ENCODE results near the gene CELSR1. TPM values are rescaled to one million over a fixed set of nuclear protein-coding genes. Genes with fewer than 3 reads are reported as not detected.
"Not testable (repeated sequence)": the region's sequence is repeated elsewhere in the genome, so short reads cannot be mapped to it uniquely, and the experiment has no call there.

Gene CELSR1
- total RNA-seq, 3 donors from 2014 or later = 1.9 to 4.2 (median 2.5) TPM

DNA sequence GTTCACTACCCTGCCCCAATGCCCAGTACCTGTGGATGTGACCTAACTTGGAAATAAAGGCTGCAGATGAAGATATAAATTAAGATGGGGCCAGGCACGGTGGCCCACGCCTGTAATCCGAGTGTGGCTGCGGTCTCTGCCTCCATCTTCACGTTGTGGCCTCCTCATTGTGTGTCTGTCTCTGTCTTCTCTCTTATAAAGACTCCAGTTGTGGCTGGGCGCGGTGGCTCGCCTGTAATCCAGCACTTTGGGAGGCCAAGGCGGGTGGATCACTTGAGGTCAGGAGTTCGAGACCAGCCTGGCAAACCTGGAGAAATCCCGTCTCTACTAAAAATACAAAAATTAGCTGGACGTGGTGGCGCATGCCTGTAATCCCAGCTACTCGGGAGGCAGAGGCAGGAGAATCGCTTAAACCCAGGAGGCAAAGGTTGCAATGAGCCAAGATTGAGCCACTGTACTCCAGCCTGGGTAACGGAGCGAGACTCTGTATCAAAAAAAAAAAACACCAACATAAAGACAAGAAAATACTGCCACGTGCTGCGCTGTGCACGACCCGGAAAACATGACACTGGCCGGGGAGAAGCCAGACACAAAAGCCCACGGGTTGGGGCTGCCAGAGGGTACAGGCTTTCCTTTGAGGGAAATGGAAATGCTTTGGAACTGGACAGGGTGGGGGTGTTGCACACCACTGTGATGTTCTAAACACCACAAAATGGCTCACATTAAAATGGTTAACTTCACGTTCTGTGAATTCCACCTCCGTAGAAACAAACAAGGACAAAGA lies 18.7 kb downstream of the CELSR1 start:
- intact Hi-C loops (cut with DNase I, micrococcal nuclease) = no loop called here
- TF ChIP-seq, protein P1, sequence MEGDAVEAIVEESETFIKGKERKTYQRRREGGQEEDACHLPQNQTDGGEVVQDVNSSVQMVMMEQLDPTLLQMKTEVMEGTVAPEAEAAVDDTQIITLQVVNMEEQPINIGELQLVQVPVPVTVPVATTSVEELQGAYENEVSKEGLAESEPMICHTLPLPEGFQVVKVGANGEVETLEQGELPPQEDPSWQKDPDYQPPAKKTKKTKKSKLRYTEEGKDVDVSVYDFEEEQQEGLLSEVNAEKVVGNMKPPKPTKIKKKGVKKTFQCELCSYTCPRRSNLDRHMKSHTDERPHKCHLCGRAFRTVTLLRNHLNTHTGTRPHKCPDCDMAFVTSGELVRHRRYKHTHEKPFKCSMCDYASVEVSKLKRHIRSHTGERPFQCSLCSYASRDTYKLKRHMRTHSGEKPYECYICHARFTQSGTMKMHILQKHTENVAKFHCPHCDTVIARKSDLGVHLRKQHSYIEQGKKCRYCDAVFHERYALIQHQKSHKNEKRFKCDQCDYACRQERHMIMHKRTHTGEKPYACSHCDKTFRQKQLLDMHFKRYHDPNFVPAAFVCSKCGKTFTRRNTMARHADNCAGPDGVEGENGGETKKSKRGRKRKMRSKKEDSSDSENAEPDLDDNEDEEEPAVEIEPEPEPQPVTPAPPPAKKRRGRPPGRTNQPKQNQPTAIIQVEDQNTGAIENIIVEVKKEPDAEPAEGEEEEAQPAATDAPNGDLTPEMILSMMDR (IDR thresholded peaks at IDR 0.05) = no peak
- Histone ChIP-seq H3K9me3 (no peaks in the 10 kb centered on the region), H3K4me1 (ENCODE audit: low read depth) (no peaks in the 10 kb centered on the region), H3K36me3 (ENCODE audit: low read depth) (no peaks in the 10 kb centered on the region), H3K4me3 (no peak overlapping the region)
- no peak for DNase-seq
- ATAC-seq = no peak

DNA sequence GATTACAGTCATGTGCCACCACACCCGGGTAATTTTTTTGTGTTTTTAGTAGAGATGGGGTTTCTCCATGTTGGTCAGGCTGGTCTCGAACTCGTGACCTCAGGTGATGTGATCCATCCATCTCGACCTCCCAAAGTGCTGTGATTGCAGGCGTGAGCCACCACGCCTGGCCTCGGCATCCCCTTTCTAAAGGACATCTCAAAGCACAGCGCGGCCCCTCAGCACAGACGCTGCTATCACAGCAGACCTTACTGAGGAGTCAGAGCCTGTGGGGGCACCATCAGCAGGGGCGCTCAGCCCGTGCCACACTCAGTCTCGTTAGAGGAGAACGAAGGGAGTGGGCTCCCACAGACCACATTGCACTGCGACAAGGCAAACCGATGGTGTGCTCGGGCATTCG lies 19.4 kb downstream of the CELSR1 start:
- H3K36me3 ChIP-seq (ENCODE audit: low read depth) = no peaks in the 10 kb centered on the region
- H3K4me3 ChIP-seq = no peak overlapping the region
- no peaks in the 10 kb centered on the region for H3K9me3 ChIP-seq
- TF ChIP-seq, protein P1 (IDR thresholded peaks at IDR 0.05) = no peak
- ATAC-seq = no peak
- no peak for DNase-seq
- no peaks in the 10 kb centered on the region for H3K4me1 ChIP-seq (ENCODE audit: low read depth)
- intact Hi-C loops (cut with DNase I, micrococcal nuclease) = no loop called here

DNA sequence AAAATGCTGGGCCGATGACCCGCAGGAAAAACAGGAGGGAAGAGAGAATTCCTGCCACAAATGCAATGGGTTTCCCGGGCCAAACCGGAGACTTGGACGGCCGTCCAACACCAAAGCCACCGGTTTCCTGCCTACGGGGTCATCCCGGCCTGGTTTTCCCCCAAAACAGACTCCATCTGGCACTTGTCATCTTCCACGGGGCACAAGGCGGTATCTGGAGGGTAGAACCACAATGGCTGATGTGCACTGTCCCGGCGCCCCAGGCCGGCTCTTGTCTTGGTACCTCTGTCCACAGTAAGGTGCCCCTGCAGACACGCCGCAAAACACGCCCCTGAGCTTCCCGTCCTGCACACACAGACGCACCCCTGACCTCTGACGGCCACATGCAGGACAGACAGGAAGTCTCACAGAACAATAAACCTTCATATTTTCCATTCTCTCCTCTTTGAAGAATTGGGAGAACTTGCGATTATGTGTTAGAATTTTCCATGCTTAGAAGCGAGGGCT lies 20.1 kb downstream of the CELSR1 start:
- Histone ChIP-seq H3K36me3 (ENCODE audit: low read depth) (no peaks in the 10 kb centered on the region), H3K9me3 (no peaks in the 10 kb centered on the region), H3K4me1 (ENCODE audit: low read depth) (no peaks in the 10 kb centered on the region), H3K4me3 (no peak overlapping the region)
- no peak for DNase-seq
- TF ChIP-seq, protein P1 (IDR thresholded peaks at IDR 0.05) = no peak
- ATAC-seq = no peak
- intact Hi-C loops (cut with DNase I, micrococcal nuclease) = no loop called here

DNA sequence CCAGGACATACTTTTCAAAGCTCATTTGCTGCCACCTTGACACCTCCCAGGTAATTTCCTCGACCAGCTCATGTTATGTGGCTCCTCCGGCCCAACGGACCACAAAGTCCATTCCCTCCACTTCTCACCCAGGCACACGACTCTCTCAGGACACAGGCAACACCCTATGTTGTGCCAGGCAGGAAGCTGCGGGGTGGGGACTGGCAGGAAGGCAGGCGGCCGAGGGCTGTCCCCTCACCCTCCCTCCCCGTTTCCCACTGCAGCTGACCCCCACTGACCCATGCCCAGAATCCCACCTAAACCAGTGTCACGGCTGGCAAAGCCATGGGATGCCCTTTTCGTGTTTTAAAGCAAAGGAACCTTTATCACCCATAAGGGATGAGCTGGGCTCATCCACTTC lies 20.8 kb downstream of the CELSR1 start:
- Histone ChIP-seq H3K4me3 (no peak overlapping the region), H3K9me3 (no peaks in the 10 kb centered on the region), H3K4me1 (ENCODE audit: low read depth) (no peaks in the 10 kb centered on the region), H3K36me3 (ENCODE audit: low read depth) (no peaks in the 10 kb centered on the region)
- DNase-seq (no peak), ATAC-seq (no peak)
- intact Hi-C loops (cut with DNase I, micrococcal nuclease) = no loop called here
- TF ChIP-seq, protein P1 (IDR thresholded peaks at IDR 0.05) = no peak

DNA sequence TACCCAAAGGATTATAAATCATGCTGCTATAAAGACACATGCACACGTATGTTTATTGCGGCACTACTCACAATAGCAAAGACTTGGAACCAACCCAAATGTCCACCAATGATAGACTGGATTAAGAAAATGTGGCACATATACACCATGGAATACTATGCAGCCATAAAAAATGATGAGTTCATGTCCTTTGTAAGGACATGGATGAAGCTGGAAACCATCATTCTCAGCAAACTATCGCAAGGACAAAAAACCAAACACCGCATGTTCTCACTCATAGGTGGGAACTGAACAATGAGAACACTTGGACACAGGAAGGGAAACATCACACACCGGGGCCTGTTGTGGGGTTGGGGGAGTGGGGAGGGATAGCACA lies 21.3 kb downstream of the CELSR1 start:
- intact Hi-C loops (cut with DNase I, micrococcal nuclease); ATAC-seq; DNase-seq; H3K4me3 ChIP-seq; H3K9me3 ChIP-seq; H3K36me3 ChIP-seq (ENCODE audit: low read depth); H3K4me1 ChIP-seq (ENCODE audit: low read depth): not testable (repeated sequence)

DNA sequence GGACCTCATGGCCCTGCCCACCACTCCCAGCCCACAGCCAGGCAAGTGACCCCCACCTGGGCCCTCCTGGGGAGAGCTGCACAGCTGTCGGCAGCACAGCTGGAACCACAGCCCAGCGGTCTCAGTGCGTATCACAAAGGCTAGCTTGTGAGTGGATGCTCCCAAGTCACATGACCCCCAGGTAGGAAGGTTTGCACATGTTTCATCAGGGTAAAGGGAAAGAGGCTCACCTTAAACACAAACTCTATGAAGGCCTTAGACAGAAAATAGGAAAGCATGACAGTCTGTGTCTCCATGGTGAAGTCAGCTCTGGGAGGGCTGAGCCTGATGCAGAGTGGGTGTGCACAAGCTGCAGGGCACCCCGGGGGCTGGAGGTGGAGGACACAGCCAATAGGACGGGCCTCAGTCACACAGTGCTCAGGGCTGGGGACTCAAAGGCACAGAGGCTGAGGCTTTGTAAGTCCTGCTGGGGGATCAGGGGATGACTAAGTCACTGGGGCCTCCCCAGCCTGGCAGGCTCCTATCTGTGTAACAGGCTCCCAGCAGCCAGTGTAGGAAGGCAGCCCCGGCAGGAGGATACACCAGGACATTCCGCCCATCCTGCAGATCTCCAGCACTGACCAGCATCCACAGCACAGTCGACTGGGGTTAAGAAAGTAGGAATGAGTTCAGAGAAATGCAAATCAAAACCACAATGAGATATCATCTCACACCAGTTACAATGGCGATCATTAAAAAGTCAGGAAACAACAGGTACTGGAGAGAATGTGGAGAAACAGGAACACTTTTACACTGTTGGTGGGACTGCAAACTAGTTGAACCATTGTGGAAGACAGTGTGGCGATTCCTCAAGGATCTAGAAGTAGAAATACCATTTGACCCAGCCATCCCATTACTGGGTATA lies 22.0 kb downstream of the CELSR1 start:
- ATAC-seq (no peak), DNase-seq (no peak)
- no peak overlapping the region for H3K4me3 ChIP-seq
- no peaks in the 10 kb centered on the region for H3K4me1 ChIP-seq (ENCODE audit: low read depth)
- H3K9me3 ChIP-seq = no peaks in the 10 kb centered on the region
- no peaks in the 10 kb centered on the region for H3K36me3 ChIP-seq (ENCODE audit: low read depth)
- TF ChIP-seq, protein P1 (IDR thresholded peaks at IDR 0.05) = no peak
- intact Hi-C loops (cut with DNase I, micrococcal nuclease) = no loop called here
